ENCODE measurements around the gene ZP4. TPM values are rescaled to one million over a fixed set of nuclear protein-coding genes. Genes with fewer than 3 reads are reported as not detected.

The ZP4 gene
- total RNA-seq, 1 experiment from 2014 or later, result not detected

DNA sequence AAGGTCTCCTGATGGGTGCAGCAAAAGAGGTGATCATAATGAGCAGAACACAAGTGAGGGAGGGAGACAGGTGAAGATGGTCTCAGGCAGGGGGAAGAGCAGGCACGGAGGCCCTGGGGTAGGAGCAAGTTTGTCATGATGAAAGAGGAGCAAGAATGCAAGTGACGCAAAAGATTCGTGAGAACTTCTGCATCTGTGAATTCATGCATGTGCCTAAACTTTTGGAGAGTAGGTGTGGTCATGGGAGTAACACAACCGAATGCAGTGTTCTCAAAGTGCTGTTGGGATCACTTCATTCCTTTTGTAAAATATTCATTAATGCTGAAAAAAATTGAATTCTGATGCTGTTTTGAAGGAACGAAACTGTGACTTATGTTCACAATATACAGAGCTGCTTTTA lies 47.3 kb upstream of the ZP4 start (continued):
- TF ChIP-seq, protein P1, sequence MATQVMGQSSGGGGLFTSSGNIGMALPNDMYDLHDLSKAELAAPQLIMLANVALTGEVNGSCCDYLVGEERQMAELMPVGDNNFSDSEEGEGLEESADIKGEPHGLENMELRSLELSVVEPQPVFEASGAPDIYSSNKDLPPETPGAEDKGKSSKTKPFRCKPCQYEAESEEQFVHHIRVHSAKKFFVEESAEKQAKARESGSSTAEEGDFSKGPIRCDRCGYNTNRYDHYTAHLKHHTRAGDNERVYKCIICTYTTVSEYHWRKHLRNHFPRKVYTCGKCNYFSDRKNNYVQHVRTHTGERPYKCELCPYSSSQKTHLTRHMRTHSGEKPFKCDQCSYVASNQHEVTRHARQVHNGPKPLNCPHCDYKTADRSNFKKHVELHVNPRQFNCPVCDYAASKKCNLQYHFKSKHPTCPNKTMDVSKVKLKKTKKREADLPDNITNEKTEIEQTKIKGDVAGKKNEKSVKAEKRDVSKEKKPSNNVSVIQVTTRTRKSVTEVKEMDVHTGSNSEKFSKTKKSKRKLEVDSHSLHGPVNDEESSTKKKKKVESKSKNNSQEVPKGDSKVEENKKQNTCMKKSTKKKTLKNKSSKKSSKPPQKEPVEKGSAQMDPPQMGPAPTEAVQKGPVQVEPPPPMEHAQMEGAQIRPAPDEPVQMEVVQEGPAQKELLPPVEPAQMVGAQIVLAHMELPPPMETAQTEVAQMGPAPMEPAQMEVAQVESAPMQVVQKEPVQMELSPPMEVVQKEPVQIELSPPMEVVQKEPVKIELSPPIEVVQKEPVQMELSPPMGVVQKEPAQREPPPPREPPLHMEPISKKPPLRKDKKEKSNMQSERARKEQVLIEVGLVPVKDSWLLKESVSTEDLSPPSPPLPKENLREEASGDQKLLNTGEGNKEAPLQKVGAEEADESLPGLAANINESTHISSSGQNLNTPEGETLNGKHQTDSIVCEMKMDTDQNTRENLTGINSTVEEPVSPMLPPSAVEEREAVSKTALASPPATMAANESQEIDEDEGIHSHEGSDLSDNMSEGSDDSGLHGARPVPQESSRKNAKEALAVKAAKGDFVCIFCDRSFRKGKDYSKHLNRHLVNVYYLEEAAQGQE (IDR thresholded peaks at IDR 0.05; ENCODE audit: low read depth), result no peak
- no peak for TF ChIP-seq ZNF274 (IDR thresholded peaks at IDR 0.05; ENCODE audit: low read depth, low read length)
- TF ChIP-seq SIN3A (IDR thresholded peaks at IDR 0.05; ENCODE audit: low read depth), result no peak
- no peak for TF ChIP-seq FOSL1 (IDR thresholded peaks at IDR 0.05; ENCODE audit: low read depth)
- no peak for TF ChIP-seq ZFX (IDR thresholded peaks at IDR 0.05)

DNA sequence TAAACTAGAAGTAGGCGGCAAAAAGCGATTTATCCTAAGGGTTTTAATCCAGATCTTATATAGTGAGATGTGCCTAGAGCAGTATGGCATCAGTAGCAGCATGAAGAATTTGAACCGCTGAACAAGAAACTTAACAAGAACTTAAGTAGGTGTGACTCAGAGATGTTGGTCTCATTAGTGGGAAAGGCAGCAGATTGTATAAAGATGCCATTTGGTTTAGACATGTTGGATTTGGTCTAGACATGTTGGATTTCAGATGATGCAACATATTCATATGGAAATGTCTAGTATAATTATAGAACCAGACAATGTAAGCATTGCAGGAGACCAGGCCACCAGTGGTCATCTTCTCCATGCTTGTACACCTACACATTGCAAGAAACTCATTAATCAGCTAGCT lies 42.1 kb upstream of the ZP4 start:
- TF ChIP-seq JUND (IDR thresholded peaks at IDR 0.05) (no peak), TCF7L2 (IDR thresholded peaks at IDR 0.05; ENCODE audit: borderline replicate concordance, extremely low read depth, insufficient read depth, insufficient read length) (no peak), CBX3 (IDR thresholded peaks at IDR 0.05; ENCODE audit: low read depth) (no peak)
- TF ChIP-seq, protein P1 (IDR thresholded peaks at IDR 0.05; ENCODE audit: low read depth), result no peak
- Histone ChIP-seq H3K4me2 (ENCODE audit: low read length) (no peak overlapping the region), H3K9me2 (ENCODE audit: insufficient read depth) (no peaks in the 10 kb centered on the region), H3K4me3 (replicated peaks in 1 of 2; ENCODE audit: low read depth in 1 of 2, low read length in 2 of 2) (no peak overlapping the region), H3K4me1 (ENCODE audit: control insufficient read depth in 1 of 2, insufficient read depth in 2 of 2, low read length in 2 of 2) (no peaks in the 10 kb centered on the region), H4K20me1 (ENCODE audit: insufficient read depth) (no peaks in the 10 kb centered on the region), H3K27me3 (ENCODE audit: insufficient read depth, low read length) (no peaks in the 10 kb centered on the region), H3K36me3 (ENCODE audit: control insufficient read depth in 1 of 2, insufficient read depth in 2 of 2, low read length in 2 of 2) (no peaks in the 10 kb centered on the region), H3K9ac (ENCODE audit: low read length) (no peak overlapping the region), H3K27ac (ENCODE audit: low read depth, low read length) (no peak overlapping the region), H2AFZ (ENCODE audit: low read depth, low read length, poor library complexity, severe bottlenecking) (no peak overlapping the region), H3K79me2 (ENCODE audit: insufficient read depth, low read length) (no peaks in the 10 kb centered on the region), H3K9me3 (ENCODE audit: control insufficient read depth in 1 of 2, insufficient read depth in 1 of 2, low read depth in 1 of 2, low read length in 2 of 2) (peaks cover 4 to 11% of the 10 kb centered on the region in 2 experiments; a peak in 2 of 4 replicates)
- ATAC-seq (no peak), DNase-seq (ENCODE audit: low read depth, low spot score) (no peak)
- ChIA-PET POLR2A (no interaction called here), RAD21 (ENCODE audit: low non-redundant PET in 1 of 2, low total read pairs in 2 of 2, uncharacterized antibody in 2 of 2, unreplicated experiment in 2 of 2) (no interaction called here), CTCF (no interaction called here)
- BruUV-seq (replicated peaks), result no TSS peak
- intact Hi-C loops (cut with micrococcal nuclease), result no loop called here

Measured in HCT116 (cell line).